Left lung (tissue), 10 donors: Measurements from ENCODE around the gene COBL. TPM values are rescaled to one million over a fixed set of nuclear protein-coding genes. Genes with fewer than 3 reads are reported as not detected.

ENCODE experiments used
- ATAC-seq: fragments of 200-7000 bp; cut with Tn5 transposase; one replicate; pipeline ENCODE4 v1.9.1; 2020; ENCODE audit warnings: moderate library complexity
- DNase-seq, 4 donors: peaks; one replicate each; pipeline ENCODE4 v3.0.0-alpha.2; 2013 to 2020
- H3K27ac ChIP-seq, 2 donors: fragments of 200-600 bp; sonication (generic) in 1 of 2; one replicate each; pipeline versions ENCODE4 v1.5.0 to v1.8.0; 2020 to 2021
- H3K27me3 ChIP-seq, 2 donors: fragments of 200-600 bp; sonication (generic) in 1 of 2; one replicate each; pipeline versions ENCODE4 v1.5.0 to v1.8.0; 2020 to 2021
- H3K36me3 ChIP-seq, 2 donors: fragments of 200-600 bp; sonication (generic) in 1 of 2; one replicate each; pipeline versions ENCODE4 v1.5.0 to v1.8.0; 2020 to 2021
- H3K4me1 ChIP-seq, 2 donors: fragments of 200-600 bp; one replicate each; pipeline ENCODE4 v1.8.0; 2021
- H3K4me3 ChIP-seq, 2 donors: fragments of 200-600 bp; sonication (generic) in 1 of 2; one replicate each; pipeline versions ENCODE4 v1.5.0 to v1.8.0; 2020 to 2021; ENCODE audit warnings: mild to moderate bottlenecking in 1 of 2
- H3K9me3 ChIP-seq, 2 donors: fragments of 200-600 bp; sonication (generic) in 1 of 2; one replicate each; pipeline versions ENCODE4 v1.5.0 to v1.8.0; 2020 to 2021
- CTCF ChIP-seq, 2 donors: fragments of 200-600 bp; sonication (generic) in 1 of 2; IDR thresholded peaks; one replicate each; pipeline versions ENCODE4 v1.5.0 to v1.8.0; 2021; ENCODE audit warnings: antibody characterized with exemption in 2 of 2
- intact Hi-C, 2 donors: fragments of 100-400 bp; cut with DNase I; formaldehyde crosslinking; loops; one replicate each; pipeline versions ENCODE4 v1.11.2 to v1.14.2; 2022
- polyA plus RNA-seq, 6 donors: library from polyadenylated mRNA; unstranded; fragments of 120-200 nt; gene quantifications; one replicate each; pipeline ENCODE4 v1.2.1, GENCODE V29; 2013; ENCODE audit not compliant: insufficient read length in 6 of 6
- total RNA-seq, 2 donors: library from RNA; stranded (reverse); fragmentation: NEBNext Ultra II Directional; extraction: Animal tissue kit (Norgen Biotek cat#: 25700); gene quantifications; one replicate each; pipeline ENCODE4 v1.2.1, GENCODE V29; 2021
- donor health status: DM: no; HTN: yes; CAD: no.
- donor health status: DM: no; HTN: no; CAD: no.

The COBL gene
- total and polyA plus RNA-seq, 8 donors = 3.6 to 36.1 (median 6.4) TPM

DNA sequence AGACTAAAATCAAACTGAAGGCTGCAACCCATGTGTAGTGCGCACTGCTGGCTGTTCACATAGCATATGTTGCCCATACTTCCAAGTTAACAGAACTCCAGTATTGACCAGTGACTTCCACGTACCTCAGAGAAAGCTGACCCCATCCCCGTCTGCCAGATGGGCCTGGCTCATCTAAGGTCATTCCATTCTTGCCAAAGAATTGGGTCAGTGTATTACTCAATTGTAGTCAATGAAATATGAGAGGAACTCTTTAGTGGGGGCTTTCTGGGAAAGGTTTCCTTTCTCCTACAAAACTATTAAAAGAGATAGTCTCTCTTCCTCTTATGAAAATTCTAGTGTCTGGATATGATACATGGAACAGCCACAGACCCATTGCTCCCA, 238.6 kb downstream of the COBL start:
- Histone ChIP-seq H3K36me3 (no peaks in the 10 kb centered on the region), H3K27ac (no peak overlapping the region), H3K4me1 (no peaks in the 10 kb centered on the region), H3K4me3 (no peak overlapping the region), H3K9me3 (no peaks in the 10 kb centered on the region), H3K27me3 (no peaks in the 10 kb centered on the region)
- intact Hi-C loops = no loop called here
- ATAC-seq (no peak), DNase-seq (no peak)
- TF ChIP-seq CTCF (IDR thresholded peaks at IDR 0.05) = no peak

GRCh38 chr7:51077316-51077986, 239.2 kb downstream of the COBL start:
- TF ChIP-seq CTCF (IDR thresholded peaks at IDR 0.05) = no peak
- no peak overlapping the region for H3K4me3 ChIP-seq
- no peaks in the 10 kb centered on the region for H3K9me3 ChIP-seq
- no peak overlapping the region for H3K27ac ChIP-seq
- H3K27me3 ChIP-seq = no peaks in the 10 kb centered on the region
- no peaks in the 10 kb centered on the region for H3K36me3 ChIP-seq
- intact Hi-C loops = no loop called here
- DNase-seq (no peak), ATAC-seq (no peak)
- H3K4me1 ChIP-seq = no peaks in the 10 kb centered on the region

DNA sequence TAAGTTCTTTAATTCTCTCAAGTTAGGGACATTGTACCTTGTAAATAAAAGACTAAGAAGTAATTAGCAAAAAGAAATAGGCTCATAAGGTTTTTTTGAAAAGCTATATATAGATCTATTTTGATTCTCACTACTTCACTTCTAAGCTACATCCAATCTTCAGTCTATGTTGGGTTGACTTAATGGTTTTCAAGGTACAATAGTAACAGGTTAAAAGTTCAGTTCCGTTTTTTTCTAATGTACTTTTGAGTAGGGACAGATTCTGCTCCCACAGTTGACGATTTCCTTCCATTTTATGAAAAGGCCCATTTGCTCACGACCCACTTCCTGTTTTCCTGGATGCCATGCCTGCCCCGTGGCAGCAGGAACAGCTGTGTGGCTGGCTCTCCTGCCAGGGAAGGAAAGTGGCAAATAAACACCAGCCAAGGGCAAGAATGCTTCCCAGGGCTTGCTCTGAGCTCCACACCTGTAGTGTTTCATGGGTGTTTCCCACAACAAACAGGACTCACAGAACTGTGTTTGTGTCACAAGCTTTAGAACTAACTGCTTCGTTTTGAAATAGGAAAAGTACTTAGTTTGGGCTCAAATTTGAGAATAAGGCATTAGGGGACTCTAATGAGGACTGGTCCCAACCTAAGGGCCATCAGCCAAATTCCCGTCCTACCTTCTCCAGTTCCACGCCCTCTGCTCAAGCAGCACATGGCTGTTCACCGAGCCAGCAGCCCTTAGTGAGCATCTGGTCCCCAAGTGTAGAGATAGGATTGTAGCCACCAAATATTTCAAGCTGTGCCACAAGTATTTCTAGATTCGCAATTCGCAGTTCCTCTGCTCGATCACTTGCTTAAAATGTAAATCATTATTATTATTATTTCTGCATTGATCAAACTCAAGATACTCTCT, 240.7 kb downstream of the COBL start:
- intact Hi-C loops = no loop called here
- Histone ChIP-seq H3K27me3 (no peaks in the 10 kb centered on the region), H3K9me3 (no peaks in the 10 kb centered on the region), H3K36me3 (no peaks in the 10 kb centered on the region), H3K4me3 (no peak overlapping the region), H3K27ac (no peak overlapping the region), H3K4me1 (no peaks in the 10 kb centered on the region)
- TF ChIP-seq CTCF (IDR thresholded peaks at IDR 0.05) = no peak
- ATAC-seq = no peak
- no peak for DNase-seq

DNA sequence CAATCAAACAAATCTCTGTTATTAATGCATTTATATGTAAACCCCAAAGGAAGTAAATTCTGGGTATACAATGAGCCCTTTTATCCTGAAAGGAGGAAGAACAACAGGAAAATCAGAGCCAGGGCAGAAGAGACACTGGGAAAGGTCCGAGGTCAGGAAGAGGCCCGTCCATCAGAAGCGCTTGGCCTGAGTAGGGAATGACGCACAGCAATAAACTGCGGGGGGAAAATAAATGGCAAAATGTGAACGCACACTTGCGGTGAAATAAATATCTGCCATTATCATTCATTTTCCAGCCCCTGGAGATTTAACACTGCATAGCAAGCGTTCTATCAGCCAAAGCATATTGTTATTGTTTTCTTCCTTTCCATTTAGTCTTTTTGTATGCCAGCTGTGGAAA, 243.4 kb downstream of the COBL start:
- no peak for DNase-seq
- H3K4me1 ChIP-seq = peaks cover 10 to 12% of the 10 kb centered on the region in 2 donors
- intact Hi-C loops = no loop called here
- H3K9me3 ChIP-seq = no peaks in the 10 kb centered on the region
- H3K4me3 ChIP-seq = no peak overlapping the region
- no peak for ATAC-seq
- no peaks in the 10 kb centered on the region for H3K36me3 ChIP-seq
- no peak for TF ChIP-seq CTCF (IDR thresholded peaks at IDR 0.05)
- no peaks in the 10 kb centered on the region for H3K27me3 ChIP-seq
- H3K27ac ChIP-seq = no peak overlapping the region

DNA sequence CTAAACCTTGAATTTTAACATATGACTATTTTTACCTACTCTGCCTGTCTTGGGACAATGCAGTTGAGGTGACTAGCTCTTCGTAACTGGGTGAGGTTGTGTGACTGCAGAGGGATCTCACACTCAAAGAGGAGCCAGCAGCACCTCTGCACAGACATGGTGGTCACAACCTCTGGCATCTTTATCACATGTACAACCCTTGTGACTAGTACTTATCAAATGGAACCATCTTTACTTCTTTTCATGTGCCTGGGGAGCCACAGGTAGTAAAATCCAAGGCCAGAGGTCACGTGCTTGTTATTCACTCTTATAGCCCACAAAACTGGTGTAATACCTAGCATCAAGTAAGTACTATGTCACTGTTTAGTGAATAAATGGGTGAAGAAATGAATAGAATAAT, 244.3 kb downstream of the COBL start:
- Histone ChIP-seq H3K36me3 (no peaks in the 10 kb centered on the region), H3K4me1 (peaks cover 15 to 19% of the 10 kb centered on the region in 2 donors), H3K27me3 (no peaks in the 10 kb centered on the region), H3K4me3 (no peak overlapping the region), H3K27ac (no peak overlapping the region), H3K9me3 (no peaks in the 10 kb centered on the region)
- intact Hi-C loops = no loop called here
- TF ChIP-seq CTCF (IDR thresholded peaks at IDR 0.05) = no peak
- DNase-seq (no peak), ATAC-seq (no peak)
